PC-3 (cell line): ENCODE results near the gene IQCC. TPM values are rescaled to one million over a fixed set of nuclear protein-coding genes. Genes with fewer than 3 reads are reported as not detected.

ENCODE experiments used
- ATAC-seq: fragments of 200-7000 bp; cut with Tn5 transposase; 2 replicates; pipeline ENCODE4 v1.9.1; 2020; ENCODE audit warnings: mild to moderate bottlenecking, moderate library complexity
- BruUV-seq: library from RNA; stranded (reverse); fragments of 400-500 nt; replicated peaks from 2 replicates; lab custom pipeline; 2021; lab: Mats Ljungman, UMichigan
- CTCF ChIA-PET: fragments of 300-600 bp; sonication (Branson Sonifier 250); formaldehyde crosslinking; loops from one replicate; lab custom pipeline; 2022; ENCODE audit warnings: antibody characterized with exemption; lab: Charles Lee
- POLR2A ChIA-PET: fragments of 300-600 bp; sonication (Branson Sonifier 250); formaldehyde crosslinking; loops from one replicate; lab custom pipeline; 2022; ENCODE audit warnings: antibody characterized with exemption; ENCODE audit not compliant: unreplicated experiment; lab: Charles Lee
- DNase-seq: peaks from one replicate; pipeline ENCODE4 v3.0.0-alpha.2; 2015
- H2AFZ ChIP-seq: fragments of 300-600 bp; sonication (generic); 2 replicates; pipeline ENCODE4 v1.6.0; 2016; ENCODE audit warnings: antibody characterized with exemption, low read length
- H3F3A ChIP-seq: fragments of 300-600 bp; sonication (generic); one replicate; pipeline ENCODE4 v1.6.0; 2017; ENCODE audit warnings: antibody characterized with exemption, low read length, control low read depth, mild to moderate bottlenecking; ENCODE audit not compliant: unreplicated experiment
- H3K27ac ChIP-seq: fragments of 300-600 bp; sonication (generic); 2 replicates; pipeline ENCODE4 v1.5.1; 2016; ENCODE audit warnings: mild to moderate bottlenecking, low read length
- H3K27me3 ChIP-seq: fragments of 300-600 bp; sonication (generic); 2 replicates; pipeline ENCODE4 v1.6.1; 2016; ENCODE audit warnings: low read length, mixed read lengths
- H3K36me3 ChIP-seq: fragments of 300-600 bp; sonication (generic); 2 replicates; pipeline ENCODE4 v1.6.1; 2016; ENCODE audit warnings: low read depth, mixed run types, low read length, mixed read lengths
- H3K4me1 ChIP-seq: fragments of 300-600 bp; sonication (generic); 2 replicates; pipeline ENCODE4 v1.5.1; 2016; ENCODE audit warnings: low read length; ENCODE audit not compliant: insufficient read depth
- H3K4me2 ChIP-seq: fragments of 300-600 bp; sonication (generic); 2 replicates; pipeline ENCODE4 v1.6.0; 2016; ENCODE audit warnings: low read length
- H3K4me3 ChIP-seq: fragments of 300-600 bp; sonication (generic); 2 replicates; pipeline ENCODE4 v1.5.1; 2016; ENCODE audit warnings: mild to moderate bottlenecking, low read length, mixed read lengths
- H3K79me2 ChIP-seq: fragments of 300-600 bp; sonication (generic); 2 replicates; pipeline ENCODE4 v1.6.1; 2017; ENCODE audit warnings: low read length, mixed read lengths
- H3K9ac ChIP-seq: fragments of 300-600 bp; sonication (generic); 2 replicates; pipeline ENCODE4 v1.6.0; 2016; ENCODE audit warnings: mild to moderate bottlenecking, low read length
- H3K9me2 ChIP-seq: fragments of 300-600 bp; sonication (generic); replicated peaks from 2 replicates; pipeline ENCODE4 v1.6.1; 2016; ENCODE audit warnings: mixed run types, low read length, mixed read lengths
- H3K9me3 ChIP-seq: fragments of 300-600 bp; sonication (generic); 2 replicates; pipeline ENCODE4 v1.6.1; 2016; ENCODE audit warnings: low read length, mixed read lengths
- H4K20me1 ChIP-seq: fragments of 300-600 bp; sonication (generic); 2 replicates; pipeline ENCODE4 v1.6.1; 2016; ENCODE audit warnings: low read length, mixed read lengths
- CTCF ChIP-seq: fragments of 300-600 bp; sonication (generic); conservative IDR thresholded peaks from 2 replicates; pipeline ENCODE4 v1.5.1; 2017; ENCODE audit warnings: antibody characterized with exemption, low read depth, mild to moderate bottlenecking, low read length
- EZH2 ChIP-seq: fragments of 300-600 bp; sonication (generic); IDR thresholded peaks from one replicate; pipeline ENCODE4 v1.6.1; 2017; ENCODE audit warnings: antibody characterized with exemption, mild to moderate bottlenecking, low read length; ENCODE audit not compliant: unreplicated experiment
- EZH2phosphoT487 ChIP-seq: fragments of 300-600 bp; sonication (generic); IDR thresholded peaks from 2 replicates; pipeline ENCODE4 v1.6.1; 2018; ENCODE audit warnings: mild to moderate bottlenecking, antibody characterized with exemption, low read length, borderline replicate concordance
- intact Hi-C: fragments of 100-400 bp; cut with micrococcal nuclease; formaldehyde crosslinking; loops from 2 replicates; pipeline ENCODE4 v1.9.0; 2023
- total RNA-seq: library from RNA; depleted of rRNA; stranded (reverse); fragments of >200 nt; gene quantifications from 2 replicates; pipeline ENCODE4 v1.2.3, GENCODE V29; 2014

Gene IQCC
- total RNA-seq, 1 experiment from 2014 or later = 8.5 TPM

- no TSS peak for BruUV-seq
- no peak for ATAC-seq
- Histone ChIP-seq H3F3A (no peaks in the 10 kb centered on the region), H3K4me2 (no peak overlapping the region), H3K4me3 (no peak overlapping the region), H3K4me1 (peaks cover 3% of the 10 kb centered on the region), H4K20me1 (no peaks in the 10 kb centered on the region), H3K9ac (no peak overlapping the region), H3K36me3 (peaks cover 45% of the 10 kb centered on the region), H3K9me3 (no peaks in the 10 kb centered on the region), H3K9me2 (no peaks in the 10 kb centered on the region), H2AFZ (no peak overlapping the region), H3K27ac (no peak overlapping the region), H3K79me2 (peaks cover 13% of the 10 kb centered on the region), H3K27me3 (no peaks in the 10 kb centered on the region)
- CTCF ChIA-PET = no interaction called here
- no peak for DNase-seq
- intact Hi-C loops = no loop called here
- POLR2A ChIA-PET = no interaction called here
- no peak for TF ChIP-seq CTCF
Measured at GRCh38 chr1:32228771-32229170, 23.3 kb downstream of the IQCC start.

- DNase-seq = no peak
- CTCF ChIA-PET = no interaction called here
- H3K79me2 ChIP-seq = no peaks in the 10 kb centered on the region
- H3K9me2 ChIP-seq = no peaks in the 10 kb centered on the region
- H3K4me1 ChIP-seq = peaks cover 23% of the 10 kb centered on the region
- H3K9ac ChIP-seq = no peak overlapping the region
- H3K27ac ChIP-seq = no peak overlapping the region
- H3K27me3 ChIP-seq = no peaks in the 10 kb centered on the region
- no peaks in the 10 kb centered on the region for H3K9me3 ChIP-seq
- peaks cover 30% of the 10 kb centered on the region for H3K36me3 ChIP-seq
- no peak for ATAC-seq
- BruUV-seq = no TSS peak
- POLR2A ChIA-PET = no interaction called here
- H3F3A ChIP-seq = peaks cover 6% of the 10 kb centered on the region
- intact Hi-C loops = no loop called here
- H3K4me2 ChIP-seq = no peak overlapping the region
- H3K4me3 ChIP-seq = no peak overlapping the region
- H2AFZ ChIP-seq = no peak overlapping the region
- H4K20me1 ChIP-seq = no peaks in the 10 kb centered on the region
- TF ChIP-seq EZH2phosphoT487 = no peak
- no peak for TF ChIP-seq CTCF
- TF ChIP-seq EZH2 = no peak
Measured at GRCh38 chr1:32231843-32232432, 26.5 kb downstream of the IQCC start.

- intact Hi-C loops = no loop called here
- no peaks in the 10 kb centered on the region for H3K9me3 ChIP-seq
- TF ChIP-seq CTCF (no peak), EZH2 (no peak), EZH2phosphoT487 (no peak)
- H3K79me2 ChIP-seq = no peaks in the 10 kb centered on the region
- H3K9ac ChIP-seq = no peak overlapping the region
- peaks cover 24% of the 10 kb centered on the region for H3K36me3 ChIP-seq
- ChIA-PET CTCF (no interaction called here), POLR2A (no interaction called here)
- no peaks in the 10 kb centered on the region for H3K27me3 ChIP-seq
- BruUV-seq = no TSS peak
- no peak overlapping the region for H3K4me3 ChIP-seq
- peaks cover 6% of the 10 kb centered on the region for H3F3A ChIP-seq
- no peaks in the 10 kb centered on the region for H3K9me2 ChIP-seq
- H4K20me1 ChIP-seq = no peaks in the 10 kb centered on the region
- no peak overlapping the region for H3K27ac ChIP-seq
- no peak overlapping the region for H2AFZ ChIP-seq
- DNase-seq = no peak
- peaks cover 25% of the 10 kb centered on the region for H3K4me1 ChIP-seq
- ATAC-seq = no peak
- no peak overlapping the region for H3K4me2 ChIP-seq
Measured at GRCh38 chr1:32232558-32233304, 27.3 kb downstream of the IQCC start.
